OCI-M1 (cell line): ENCODE measurements around the gene BOLA2.
"Not testable (repeated sequence)": the region's sequence is repeated elsewhere in the genome, so short reads cannot be mapped to it uniquely, and the experiment has no call there.

Source experiments
- DNase-seq: peaks from one replicate; lab custom pipeline; 2025; lab: John Stamatoyannopoulos, UW

The BOLA2 gene

DNA sequence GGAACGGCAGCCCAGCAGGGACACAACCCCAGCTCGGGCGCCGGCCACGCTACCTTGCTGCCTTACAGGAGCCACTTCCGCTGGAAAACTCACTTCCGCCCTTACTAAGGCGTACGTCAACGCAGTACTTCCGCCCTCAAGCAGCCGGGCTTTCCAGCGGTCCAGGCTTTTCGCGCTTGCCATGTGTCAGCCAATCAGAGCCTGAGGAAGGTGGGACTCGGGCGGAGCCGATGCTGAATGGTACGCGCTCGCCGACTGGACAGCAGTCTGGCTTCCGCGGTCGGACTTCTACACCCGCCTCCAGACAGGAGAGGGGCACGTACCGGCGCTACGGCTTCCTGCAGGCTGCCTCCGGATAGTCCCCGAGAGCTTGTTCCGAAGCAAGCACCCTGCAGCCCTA, at the start of gene BOLA2, which contains the start of gene SLX1B:
BOLA2 (minus strand) TSS at position 83 of the 400 bp plus-strand sequence. CDS start 98 bp downstream, outside the sequence.
SLX1B (plus strand) TSS at position 265 of the 400 bp plus-strand sequence.
- not testable (repeated sequence) for DNase-seq

DNA sequence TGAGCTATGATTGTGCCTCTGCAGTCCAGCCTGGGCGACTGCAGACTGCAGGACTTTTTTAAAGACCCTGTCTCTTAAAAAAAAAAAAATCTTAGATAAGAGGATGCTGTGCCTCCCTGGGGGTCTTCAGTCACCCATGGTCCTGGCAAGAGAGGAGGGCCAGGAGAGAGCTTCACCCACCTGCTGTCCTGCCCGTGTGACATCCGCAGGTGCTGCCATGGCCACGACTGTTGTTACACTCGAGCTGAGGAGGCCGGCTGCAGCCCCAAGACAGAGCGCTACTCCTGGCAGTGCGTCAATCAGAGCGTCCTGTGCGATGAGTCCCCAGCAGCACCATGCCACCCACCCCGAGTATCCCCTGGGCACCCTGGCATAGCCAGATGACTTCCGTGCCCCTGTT, 28.1 kb upstream of the BOLA2 start:
- not testable (repeated sequence) for DNase-seq

DNA sequence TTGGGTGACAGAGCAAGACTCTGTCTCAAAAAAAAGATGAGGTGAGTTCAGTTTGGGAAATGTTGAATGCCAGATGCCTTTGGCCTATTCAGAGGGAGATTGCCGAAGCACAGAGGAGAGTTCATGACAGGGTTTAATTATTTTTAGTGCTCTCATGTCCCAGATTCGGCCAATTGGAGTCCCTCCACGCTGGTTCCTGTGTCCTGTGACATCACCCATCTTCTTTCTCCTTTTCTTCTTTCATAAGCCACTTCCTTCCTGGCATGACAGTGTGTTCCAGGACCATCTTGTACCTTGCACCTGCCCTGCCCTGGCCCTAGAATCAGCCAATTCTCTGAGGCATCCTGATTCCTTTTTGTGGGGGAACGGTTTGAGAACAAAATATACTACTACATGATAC, 17.9 kb upstream of the BOLA2 start:
- DNase-seq, result not testable (repeated sequence)

DNA sequence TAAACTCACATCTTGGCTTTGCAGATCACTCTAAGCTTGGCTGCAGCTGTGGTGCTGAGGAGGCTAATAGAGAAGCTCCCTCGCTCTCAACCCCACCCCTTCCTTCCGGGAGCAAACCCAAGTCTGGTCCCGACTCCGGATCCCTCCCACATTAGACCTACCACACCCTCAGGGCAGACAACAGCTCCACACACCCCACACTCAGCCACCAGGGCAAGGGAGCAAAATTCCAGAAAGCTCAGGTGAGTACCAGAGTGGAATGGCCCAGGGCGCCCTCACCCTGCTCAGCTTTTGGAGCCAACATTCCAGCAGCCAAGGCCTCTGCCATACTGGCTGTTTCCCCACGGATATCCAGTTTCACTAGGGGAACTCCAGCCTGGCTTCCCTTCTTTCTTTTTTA, 15.5 kb upstream of the BOLA2 start:
- not testable (repeated sequence) for DNase-seq

DNA sequence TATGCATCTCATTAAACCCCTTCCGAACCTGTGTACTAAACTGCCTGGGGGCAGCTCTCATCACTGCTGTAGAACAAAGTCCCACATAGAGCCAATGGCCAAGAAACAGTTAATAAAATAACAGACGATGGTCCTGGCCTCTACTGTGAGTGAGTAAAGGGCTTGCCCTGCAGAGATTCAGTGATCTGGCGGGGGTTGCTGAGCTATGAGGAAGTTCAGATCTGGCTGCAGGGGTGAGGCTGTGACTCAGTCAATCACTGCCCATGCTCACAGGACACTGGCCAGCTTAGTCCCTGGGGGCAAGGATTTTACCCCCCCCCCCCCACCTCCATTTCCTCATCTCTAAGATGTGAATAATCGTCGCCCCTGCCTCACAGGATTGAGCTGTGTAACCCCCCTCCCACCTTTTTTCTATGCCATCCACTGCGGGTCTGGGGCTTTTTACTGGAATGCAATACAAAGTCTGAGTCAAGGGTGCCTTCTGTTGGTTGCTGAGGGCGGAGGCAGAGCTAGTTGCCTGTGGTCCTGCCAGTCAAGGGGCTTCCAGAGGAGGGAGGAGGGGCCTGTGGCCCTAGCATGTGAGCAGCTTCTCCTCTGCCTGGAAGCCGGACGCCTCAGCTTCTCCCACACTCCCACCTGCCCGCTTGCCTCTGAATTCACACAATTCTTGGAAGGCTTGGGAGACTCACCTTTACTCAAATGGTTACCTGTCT, 13.7 kb upstream of the BOLA2 start:
- DNase-seq, result not testable (repeated sequence)

DNA sequence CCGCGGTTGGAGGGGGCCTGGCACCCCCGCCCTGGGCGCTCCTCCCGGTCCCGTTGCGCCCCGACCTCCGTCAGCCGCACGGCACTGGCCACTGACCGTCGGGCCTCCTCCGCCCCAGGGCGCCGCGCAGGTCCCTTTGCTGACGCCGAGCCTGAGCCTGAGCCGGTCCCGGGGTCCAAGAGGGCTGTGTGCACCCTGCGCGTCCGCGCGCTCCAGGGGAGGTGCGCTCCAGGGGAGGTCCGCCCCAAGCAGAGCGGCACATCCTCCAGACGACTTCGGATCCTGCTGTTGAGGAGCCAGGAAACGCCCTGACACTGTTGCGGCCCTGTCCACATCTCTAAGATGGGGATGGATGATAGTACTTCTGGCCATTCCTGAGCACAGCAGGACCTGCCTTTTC, 12.8 kb upstream of the BOLA2 start:
- DNase-seq, result not testable (repeated sequence)

DNA sequence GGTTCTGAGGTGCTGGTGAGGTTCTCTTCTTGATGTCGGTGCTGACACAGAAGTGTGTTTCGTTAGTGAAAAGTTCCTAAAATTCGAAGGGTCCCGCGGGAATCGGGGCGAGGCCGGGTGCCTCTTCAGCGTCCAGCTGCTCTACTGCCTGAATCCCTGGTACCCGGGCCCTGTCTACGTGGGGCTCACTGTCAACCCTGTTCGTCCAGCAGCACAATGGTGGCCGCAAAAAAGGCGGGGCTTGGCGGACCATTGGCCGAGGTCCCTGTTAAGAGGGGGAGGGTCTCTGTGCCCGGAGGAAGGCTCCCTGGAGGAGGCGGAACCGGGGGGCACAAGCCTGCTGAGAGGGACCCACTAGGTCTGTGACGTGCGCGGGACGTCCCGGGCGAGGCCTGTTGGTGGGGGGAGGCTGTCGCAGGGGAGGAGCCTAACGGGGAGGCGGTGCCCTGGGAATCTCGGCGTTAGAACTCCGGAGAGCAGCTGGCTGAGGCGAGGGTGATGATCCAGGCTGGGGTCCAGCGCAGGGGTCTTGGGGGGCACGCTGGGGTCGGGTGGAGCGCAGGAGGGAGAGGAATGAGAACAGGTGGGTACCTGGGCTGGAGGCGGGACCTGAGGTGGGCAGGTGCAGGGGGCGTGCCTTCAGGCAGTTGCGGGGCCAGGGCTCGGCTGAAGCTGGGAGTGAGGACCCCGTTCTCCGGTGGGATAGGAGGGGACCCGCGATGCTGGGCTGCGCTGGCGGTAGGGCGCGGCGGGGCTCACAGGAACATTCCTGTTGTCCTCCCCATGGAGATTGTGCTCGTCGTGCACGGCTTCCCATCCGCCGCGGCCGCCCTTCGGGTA, 12.1 kb upstream of the BOLA2 start:
- DNase-seq, result not testable (repeated sequence)

DNA sequence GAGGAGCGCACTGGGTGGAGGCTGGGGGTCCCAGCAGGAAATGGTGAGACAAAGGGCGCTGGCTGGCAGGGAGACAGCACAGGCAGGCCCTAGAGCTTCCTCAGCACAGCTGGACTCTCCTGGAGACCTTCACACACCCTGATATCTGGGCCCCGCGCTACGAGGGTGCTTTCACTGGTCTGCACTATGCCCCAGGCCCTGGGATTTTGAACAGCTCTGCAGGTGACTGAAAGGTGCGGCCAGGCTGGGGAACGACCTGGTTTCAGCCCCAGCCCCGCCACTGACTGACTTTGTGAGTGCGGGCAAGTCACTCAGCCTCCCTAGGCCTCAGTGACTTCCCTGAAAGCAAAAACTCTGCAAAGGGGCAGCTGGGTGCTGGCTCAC, 6.5 kb upstream of the BOLA2 start:
- not testable (repeated sequence) for DNase-seq

DNA sequence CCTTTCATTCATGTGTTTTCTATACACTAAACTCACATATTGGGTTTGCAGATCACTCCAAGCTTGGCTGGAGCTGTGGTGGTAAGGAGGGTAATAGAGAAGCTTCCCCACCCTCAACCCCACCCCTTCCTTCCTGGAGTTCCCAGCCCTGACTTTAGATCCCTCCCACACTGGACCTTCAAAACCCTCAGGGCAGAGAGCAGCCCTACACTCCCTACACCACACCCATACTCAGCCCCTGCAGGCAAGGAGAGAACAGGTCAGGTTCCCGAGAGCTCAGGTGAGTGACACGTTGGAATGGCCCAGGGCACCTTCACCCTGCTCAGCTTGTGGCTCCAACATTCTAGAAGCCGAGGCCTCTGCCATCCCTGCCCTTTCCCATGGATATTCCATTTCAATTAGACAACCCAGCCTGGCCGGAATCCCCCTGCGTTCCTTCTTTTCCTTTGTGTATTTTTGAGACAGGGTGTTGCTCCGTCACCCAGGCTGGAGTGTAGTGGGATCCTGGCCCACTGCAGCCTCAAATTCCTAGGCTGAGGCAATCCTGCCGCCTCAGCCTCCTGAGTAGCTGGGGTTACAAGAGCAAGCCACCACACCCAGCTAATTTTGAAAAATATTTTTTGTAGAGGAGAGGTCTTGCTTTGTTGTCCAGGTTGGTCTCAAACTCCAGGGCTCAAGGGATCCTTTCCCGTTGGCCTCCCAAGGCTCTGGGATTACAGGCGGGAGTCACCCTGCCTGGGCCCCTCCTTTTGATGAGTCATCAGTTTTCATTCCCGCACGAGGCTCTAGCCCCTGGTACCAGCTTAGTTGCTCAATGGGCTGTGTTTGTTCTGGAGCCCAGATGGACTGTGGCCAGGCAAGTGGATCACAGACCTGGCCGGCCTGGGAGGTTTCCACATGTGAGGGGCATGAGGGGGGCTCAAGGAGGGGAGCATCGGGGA, 5.8 kb upstream of the BOLA2 start, which contains the start of gene SULT1A4:
SULT1A4 (plus strand) TSS at position 208 of the 941 bp plus-strand sequence. CDS start 1,473 bp downstream, outside the sequence.
- DNase-seq, result not testable (repeated sequence)

DNA sequence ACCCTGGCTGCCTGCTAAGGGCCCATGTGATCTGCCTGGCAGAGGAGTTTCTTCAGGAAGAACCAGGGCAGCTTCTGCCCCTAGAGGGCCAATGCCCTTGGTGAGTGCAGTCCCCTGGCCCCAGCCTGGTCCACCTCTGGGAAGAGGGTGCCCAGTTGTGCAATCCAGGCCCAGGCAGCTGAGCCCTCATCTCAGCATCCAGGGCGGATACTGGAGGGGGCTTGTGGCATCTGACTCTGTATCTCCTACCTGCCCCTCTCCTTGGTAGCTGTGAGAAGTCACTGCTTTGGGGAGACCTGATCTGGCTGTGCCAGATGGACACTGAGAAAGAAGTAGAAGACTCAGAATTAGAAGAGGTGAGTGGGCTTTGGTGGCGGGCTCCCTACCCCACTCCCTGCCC, 3.5 kb upstream of the BOLA2 start:
- not testable (repeated sequence) for DNase-seq

DNA sequence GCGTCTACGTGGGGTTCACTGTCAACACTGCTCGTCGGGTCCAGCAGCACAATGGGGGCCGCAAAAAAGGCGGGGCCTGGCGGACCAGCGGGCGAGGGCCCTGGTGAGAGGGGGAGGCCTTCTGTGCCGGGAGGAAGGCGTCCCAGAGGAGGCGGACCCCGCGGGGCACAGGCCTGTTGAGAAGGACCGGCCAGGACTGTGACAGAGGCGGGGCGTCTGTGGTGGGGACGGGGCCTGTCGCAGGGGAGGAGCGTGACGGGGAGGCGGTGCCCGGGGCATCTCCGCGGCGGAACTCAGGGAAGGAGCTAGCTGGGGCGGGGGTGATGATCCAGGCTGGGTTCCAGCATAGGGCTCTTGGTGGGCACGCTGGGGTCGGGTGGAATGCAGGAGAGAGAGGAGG, 677 bp upstream of the BOLA2 start:
- not testable (repeated sequence) for DNase-seq

DNA sequence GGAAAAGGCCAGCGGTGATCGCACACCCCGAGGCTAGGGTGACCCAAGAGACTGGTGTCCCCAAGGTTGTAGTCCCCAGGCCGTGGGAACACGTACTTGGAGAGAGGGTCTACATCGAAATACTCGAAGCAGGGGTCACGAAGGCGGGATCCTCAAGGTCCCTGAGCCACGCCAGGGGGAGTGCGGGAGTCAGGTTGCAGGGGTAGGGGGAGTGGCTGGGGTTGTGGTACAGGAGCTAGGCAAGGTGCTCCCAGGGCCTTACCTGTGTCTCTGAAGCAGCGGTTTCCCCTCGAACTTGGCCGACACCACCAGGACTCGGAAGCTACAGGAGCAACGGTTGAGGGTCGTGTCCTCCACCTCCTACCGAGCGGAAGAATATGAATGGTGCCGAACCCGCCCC, 397 bp downstream of the BOLA2 start:
- DNase-seq, result not testable (repeated sequence)

DNA sequence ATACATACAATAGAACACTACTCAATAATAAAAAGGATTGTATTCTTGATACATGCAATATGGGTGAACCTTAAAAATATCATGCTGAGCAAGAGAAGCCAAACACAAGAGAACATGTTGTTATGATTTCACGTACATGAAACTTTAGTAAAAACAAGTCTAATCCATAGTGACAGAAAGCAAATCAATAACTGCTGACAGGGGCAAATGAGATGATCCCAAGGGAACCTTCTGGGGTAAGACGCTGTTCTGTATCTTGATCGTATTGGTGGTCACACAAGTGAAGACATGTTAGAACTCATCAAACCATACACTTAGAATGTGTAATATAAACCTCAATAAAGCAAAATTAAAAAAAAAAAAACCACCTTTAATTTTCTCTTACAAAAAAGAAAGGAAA, 28.8 kb downstream of the BOLA2 start:
- DNase-seq, result not testable (repeated sequence)

DNA sequence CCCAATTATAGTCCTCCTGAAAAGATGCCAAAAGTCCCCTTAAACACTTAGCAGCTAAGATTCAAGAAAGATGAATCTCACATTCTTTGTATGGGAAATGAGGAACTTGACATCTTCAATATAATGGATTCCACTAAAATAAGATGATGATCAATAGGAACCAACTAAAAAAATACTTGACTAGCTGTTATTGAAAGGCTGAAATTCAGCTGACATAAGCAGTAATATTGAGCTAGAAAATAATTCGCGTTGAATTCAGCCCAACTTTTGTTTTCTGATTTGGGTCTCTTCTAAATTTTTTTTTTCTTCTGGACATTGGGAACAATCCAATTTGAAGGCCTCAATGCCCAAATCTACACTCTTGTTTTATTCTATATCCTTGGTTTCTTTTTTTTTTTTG, 30.6 kb downstream of the BOLA2 start:
- not testable (repeated sequence) for DNase-seq

DNA sequence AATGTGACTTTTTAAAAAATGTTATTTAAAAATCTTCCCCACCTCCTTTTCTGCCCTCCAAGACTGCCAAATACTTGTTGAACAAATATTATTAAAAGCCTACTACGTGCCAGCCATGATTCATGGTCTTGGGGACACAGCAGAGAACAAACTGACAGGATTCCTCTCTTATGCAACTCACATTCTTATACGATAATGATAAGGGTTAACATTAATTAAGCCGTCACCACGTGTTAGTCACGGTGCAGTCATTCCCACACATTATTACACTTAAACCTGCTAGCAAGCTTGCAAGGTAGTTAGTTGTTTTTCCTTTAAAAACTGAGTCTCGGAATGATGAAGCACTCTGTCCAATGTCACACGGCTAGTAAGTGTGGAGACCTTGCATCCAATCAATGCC, 48.9 kb downstream of the BOLA2 start:
- DNase-seq, result not testable (repeated sequence)
